Mesendoderm (in vitro differentiated cells): ENCODE results near the gene MYT1.

ENCODE experiments used
- DNase-seq: peaks from one replicate; pipeline ENCODE4 v3.0.0; 2013
- H2AK5ac ChIP-seq: 2 replicates; pipeline ENCODE4 v1.6.1; 2013; ENCODE audit warnings: low read length, inconsistent platforms
- H2BK120ac ChIP-seq: 2 replicates; pipeline ENCODE4 v1.6.1; 2013; ENCODE audit warnings: low read depth, mild to moderate bottlenecking, low read length, moderate library complexity, mixed read lengths
- H2BK15ac ChIP-seq: replicated peaks from 2 replicates; pipeline ENCODE4 v1.6.1; 2013; ENCODE audit warnings: low read depth, mild to moderate bottlenecking, moderate library complexity
- H2BK5ac ChIP-seq: 2 replicates; pipeline ENCODE4 v1.6.1; 2013; ENCODE audit warnings: low read length, inconsistent platforms
- H3K18ac ChIP-seq: 2 replicates; pipeline ENCODE4 v1.6.1; 2013; ENCODE audit warnings: mild to moderate bottlenecking, low read length, mixed read lengths
- H3K23ac ChIP-seq: one replicate; pipeline ENCODE4 v1.6.1; 2013; ENCODE audit warnings: low read length
- H3K27ac ChIP-seq: 2 replicates; pipeline ENCODE4 v1.5.1; 2013; ENCODE audit warnings: low read depth, mild to moderate bottlenecking, inconsistent platforms, low read length, moderate library complexity
- H3K27me3 ChIP-seq: 2 replicates; pipeline ENCODE4 v1.6.1; 2013; ENCODE audit warnings: low read length, control low read depth, mild to moderate bottlenecking, inconsistent platforms; ENCODE audit not compliant: insufficient read depth, poor library complexity
- H3K36me3 ChIP-seq: 2 replicates; pipeline ENCODE4 v1.6.1; 2013; ENCODE audit warnings: low read length, inconsistent platforms; ENCODE audit not compliant: control insufficient read depth, insufficient read depth
- H3K4ac ChIP-seq: one replicate; pipeline ENCODE4 v1.6.1; 2013; ENCODE audit warnings: low read depth, mild to moderate bottlenecking, low read length, moderate library complexity
- H3K4me1 ChIP-seq: 2 replicates; pipeline ENCODE4 v1.6.1; 2013; ENCODE audit warnings: low read depth, low read length, inconsistent platforms; ENCODE audit not compliant: control insufficient read depth
- H3K4me2 ChIP-seq: 2 replicates; pipeline ENCODE4 v1.6.1; 2013; ENCODE audit warnings: low read length
- H3K4me3 ChIP-seq: 2 replicates; pipeline ENCODE4 v1.5.1; 2013; ENCODE audit warnings: mild to moderate bottlenecking, low read length
- H3K56ac ChIP-seq: one replicate; pipeline ENCODE4 v1.6.1; 2013; ENCODE audit warnings: low read length
- H3K79me1 ChIP-seq: 2 replicates; pipeline ENCODE4 v1.6.1; 2013; ENCODE audit warnings: low read length, inconsistent platforms
- H3K79me2 ChIP-seq: 2 replicates; pipeline ENCODE4 v1.6.1; 2013; ENCODE audit warnings: mild to moderate bottlenecking, low read length; ENCODE audit not compliant: control insufficient read depth, insufficient read depth
- H3K9ac ChIP-seq: 2 replicates; pipeline ENCODE4 v1.6.1; 2013; ENCODE audit warnings: low read length, inconsistent platforms
- H4K5ac ChIP-seq: one replicate; pipeline ENCODE4 v1.6.1; 2013; ENCODE audit warnings: low read length
- H4K8ac ChIP-seq: one replicate; pipeline ENCODE4 v1.6.1; 2013; ENCODE audit warnings: low read depth, mild to moderate bottlenecking, control low read depth, low read length, moderate library complexity
- WGBS: extraction: QIAGEN DNeasy Blood & Tissue Kit; methylation state at CpG from one replicate; pipeline ENCODE4 v1.1.7; 2013; ENCODE audit warnings: low lambda C conversion rate, missing lambda C conversion rate; ENCODE audit not compliant: insufficient coverage; ENCODE audit errors: extremely low coverage; 5-methylcytosine and 5-hydroxymethylcytosine counted together

MYT1 gene

DNA sequence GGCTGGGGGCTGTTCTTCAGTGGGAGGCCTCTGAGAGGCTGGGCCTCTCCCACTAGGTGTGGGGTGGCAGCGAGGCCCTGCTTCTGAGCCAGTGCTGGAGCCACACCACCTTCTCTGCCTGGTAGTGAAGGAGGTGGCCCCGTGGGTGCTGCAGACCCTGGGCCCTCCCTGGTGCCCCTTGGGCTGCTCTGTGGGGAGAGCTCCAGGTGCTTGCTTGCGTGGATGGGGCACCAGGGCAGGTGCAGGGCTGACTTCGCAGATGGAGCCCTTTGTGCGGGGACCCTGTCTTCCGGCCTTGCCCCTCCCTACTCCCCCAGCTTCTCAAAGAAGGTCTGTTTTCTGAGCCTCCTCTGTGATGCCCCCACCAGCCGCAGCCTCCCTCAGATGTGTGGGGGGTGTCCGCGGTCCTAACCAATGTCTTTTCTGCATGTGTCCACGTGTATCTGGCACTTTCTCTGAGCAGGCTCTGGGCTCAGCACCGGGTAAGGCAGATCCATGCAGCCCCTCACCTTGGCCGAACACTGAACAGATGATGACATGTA lies 17.2 kb upstream of the MYT1 start:
- Histone ChIP-seq H3K79me2 (no peaks in the 10 kb centered on the region), H3K36me3 (no peaks in the 10 kb centered on the region), H3K27me3 (no peaks in the 10 kb centered on the region), H3K4ac (no peak overlapping the region), H3K18ac (no peak overlapping the region), H3K4me1 (no peaks in the 10 kb centered on the region), H3K23ac (no peak overlapping the region), H4K5ac (no peak overlapping the region), H3K4me2 (no peak overlapping the region), H2BK120ac (no peak overlapping the region), H3K4me3 (no peak overlapping the region), H2BK5ac (no peak overlapping the region), H3K27ac (no peak overlapping the region), H3K9ac (no peak overlapping the region), H3K79me1 (no peaks in the 10 kb centered on the region), H3K56ac (no peak overlapping the region), H4K8ac (no peak overlapping the region), H2BK15ac (no peak overlapping the region), H2AK5ac (no peak overlapping the region)
- no CpG with 5 or more reads among the region's 12 CpGs for WGBS
- DNase-seq, result no peak

DNA sequence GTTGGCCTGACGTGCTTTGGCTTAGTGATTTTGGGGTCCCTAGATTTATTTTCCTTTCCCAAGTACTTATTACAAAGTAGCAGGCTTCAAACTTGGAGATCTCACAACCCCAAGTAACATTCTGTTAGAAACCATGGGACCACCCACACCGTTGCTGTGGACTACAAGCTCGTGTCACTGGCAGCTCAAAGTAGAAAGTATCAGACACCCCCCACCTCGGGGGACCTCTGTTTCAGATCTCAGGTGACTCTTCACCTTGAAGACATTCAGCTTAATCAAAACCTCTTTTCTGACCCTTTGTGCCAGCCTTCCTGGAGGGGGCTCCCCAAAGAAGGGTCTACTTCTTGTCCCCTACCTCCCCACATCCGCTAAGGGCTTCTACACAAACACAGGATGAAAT lies 15.7 kb upstream of the MYT1 start:
- Histone ChIP-seq H2BK15ac (no peak overlapping the region), H3K79me1 (no peaks in the 10 kb centered on the region), H3K4me3 (no peak overlapping the region), H3K56ac (no peak overlapping the region), H3K23ac (no peak overlapping the region), H3K27ac (no peak overlapping the region), H3K4me1 (no peaks in the 10 kb centered on the region), H3K9ac (no peak overlapping the region), H2BK5ac (no peak overlapping the region), H4K8ac (no peak overlapping the region), H3K79me2 (no peaks in the 10 kb centered on the region), H4K5ac (no peak overlapping the region), H3K18ac (no peak overlapping the region), H2AK5ac (no peak overlapping the region), H3K27me3 (no peaks in the 10 kb centered on the region), H2BK120ac (no peak overlapping the region), H3K4me2 (no peak overlapping the region), H3K4ac (no peak overlapping the region), H3K36me3 (no peaks in the 10 kb centered on the region)
- WGBS, result no CpG with 5 or more reads among the region's 5 CpGs
- no peak for DNase-seq

DNA sequence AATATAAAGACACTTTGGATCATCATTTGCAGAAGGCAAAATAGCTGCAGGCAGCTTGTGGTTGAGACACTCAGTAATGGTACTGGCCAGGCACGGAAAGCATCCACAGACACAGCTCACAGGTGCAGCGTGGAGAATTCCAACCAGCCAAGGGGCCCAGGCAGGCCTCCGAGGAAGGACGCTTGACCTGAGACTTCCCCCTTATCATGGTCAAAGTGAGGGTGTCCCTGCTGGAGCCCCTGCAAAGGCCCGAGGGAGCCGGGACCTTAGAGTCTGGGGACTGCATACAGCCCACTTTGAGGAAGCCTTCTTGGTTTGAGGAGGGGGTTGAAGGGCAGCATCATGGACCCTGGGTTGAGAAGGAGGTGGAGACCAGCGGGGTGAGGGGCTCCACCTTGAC lies 15.1 kb upstream of the MYT1 start:
- H3K56ac ChIP-seq, result no peak overlapping the region
- H3K4ac ChIP-seq, result no peak overlapping the region
- no peak overlapping the region for H4K8ac ChIP-seq
- no peak overlapping the region for H2BK5ac ChIP-seq
- H3K4me1 ChIP-seq, result no peaks in the 10 kb centered on the region
- H3K9ac ChIP-seq, result no peak overlapping the region
- no peaks in the 10 kb centered on the region for H3K79me2 ChIP-seq
- no peak overlapping the region for H4K5ac ChIP-seq
- no peak overlapping the region for H3K27ac ChIP-seq
- H2BK120ac ChIP-seq, result no peak overlapping the region
- DNase-seq, result no peak
- no peaks in the 10 kb centered on the region for H3K79me1 ChIP-seq
- no peak overlapping the region for H2AK5ac ChIP-seq
- WGBS, result no CpG with 5 or more reads among the region's 7 CpGs
- no peak overlapping the region for H2BK15ac ChIP-seq
- H3K27me3 ChIP-seq, result no peaks in the 10 kb centered on the region
- H3K4me2 ChIP-seq, result no peak overlapping the region
- no peak overlapping the region for H3K18ac ChIP-seq
- H3K23ac ChIP-seq, result no peak overlapping the region
- H3K4me3 ChIP-seq, result no peak overlapping the region
- H3K36me3 ChIP-seq, result no peaks in the 10 kb centered on the region

DNA sequence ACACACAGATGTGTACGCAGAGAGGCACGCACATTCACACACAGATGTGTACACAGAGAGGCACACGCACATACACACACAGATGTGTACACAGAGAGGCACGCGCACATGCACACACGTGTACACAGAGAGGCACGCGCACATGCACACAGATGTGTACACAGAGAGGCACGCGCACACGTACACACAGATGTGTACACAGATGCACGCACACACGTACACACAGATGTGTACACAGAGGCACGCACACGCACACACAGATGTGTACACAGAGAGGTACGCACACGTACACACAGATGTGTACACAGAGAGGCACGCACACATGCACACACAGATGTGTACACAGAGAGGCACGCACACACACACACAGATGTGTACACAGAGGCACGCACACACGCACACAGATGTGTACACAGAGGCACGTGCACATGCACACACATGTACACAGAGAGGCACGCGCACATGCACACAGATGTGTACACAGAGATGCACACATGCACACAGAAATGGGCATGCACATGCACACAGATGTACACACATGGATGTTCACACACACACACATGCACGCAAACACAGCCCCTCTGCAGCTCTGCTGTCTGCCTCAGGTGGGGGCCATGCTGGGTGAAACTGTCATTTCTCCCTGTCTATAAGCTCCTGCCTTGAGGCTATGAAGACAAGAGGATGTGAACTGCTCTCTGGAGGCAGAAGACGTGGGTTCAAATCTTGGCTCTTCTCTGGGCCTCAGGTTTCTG lies 14.3 kb upstream of the MYT1 start:
- no peaks in the 10 kb centered on the region for H3K36me3 ChIP-seq

DNA sequence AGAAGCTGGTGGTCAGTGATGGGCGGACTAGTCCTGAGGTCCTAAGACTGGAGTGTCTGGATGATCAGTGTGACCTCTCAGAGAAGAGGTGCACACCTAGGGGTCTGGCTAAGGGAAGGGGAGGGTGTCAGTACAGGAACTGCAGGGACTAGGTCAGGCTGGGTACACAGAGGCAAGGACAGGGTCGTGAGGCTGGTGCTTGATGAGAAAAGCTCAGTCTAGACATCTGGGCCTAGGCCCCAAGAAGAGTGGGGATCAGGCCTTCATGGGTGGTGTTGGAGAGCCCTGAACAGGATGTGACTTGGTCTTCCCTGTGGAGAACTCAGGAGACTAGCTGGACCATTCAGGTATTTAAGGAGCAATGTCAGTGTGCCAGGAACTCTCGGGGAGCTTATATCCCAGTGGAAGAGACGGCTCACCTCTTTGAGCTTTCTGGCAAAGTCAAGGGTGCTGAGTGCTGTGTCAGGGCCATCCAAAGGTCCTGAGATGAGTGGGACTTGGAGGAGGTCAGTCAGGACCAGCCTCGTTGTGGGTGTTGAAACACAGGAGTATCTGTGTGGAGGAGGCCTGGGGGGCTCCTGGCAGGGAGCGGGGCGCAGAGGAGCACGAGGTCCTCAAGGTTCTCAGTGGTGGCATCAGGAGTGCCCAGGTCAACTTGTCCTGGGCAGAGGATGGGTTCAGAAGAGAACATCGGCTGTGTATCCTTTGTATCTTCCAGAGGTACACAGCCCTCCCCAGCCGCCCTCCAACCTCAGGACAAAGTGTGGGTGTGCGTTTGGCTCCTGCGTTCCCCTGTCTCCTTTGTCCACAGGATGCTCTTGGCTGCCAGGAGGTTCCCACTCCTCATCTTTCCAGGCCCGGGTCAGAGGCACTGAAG lies 13.3 kb upstream of the MYT1 start:
- Histone ChIP-seq H3K36me3 (no peaks in the 10 kb centered on the region), H3K4me3 (no peak overlapping the region), H3K23ac (no peak overlapping the region), H3K56ac (no peak overlapping the region), H3K4me2 (no peak overlapping the region), H3K18ac (no peak overlapping the region), H3K4me1 (no peaks in the 10 kb centered on the region), H3K9ac (no peak overlapping the region), H3K79me1 (no peaks in the 10 kb centered on the region), H2BK120ac (no peak overlapping the region), H2BK5ac (no peak overlapping the region), H3K27me3 (no peaks in the 10 kb centered on the region), H2BK15ac (no peak overlapping the region), H4K5ac (no peak overlapping the region), H2AK5ac (no peak overlapping the region), H3K27ac (no peak overlapping the region), H3K79me2 (no peaks in the 10 kb centered on the region), H4K8ac (no peak overlapping the region), H3K4ac (no peak overlapping the region)
- WGBS, result no CpG with 5 or more reads among the region's 13 CpGs
- no peak for DNase-seq

More for the DNA sequence above, 14.3 kb upstream of the MYT1 start:
- H3K4me2 ChIP-seq, result no peak overlapping the region
- no peak for DNase-seq
- no peak overlapping the region for H2BK5ac ChIP-seq
- H3K56ac ChIP-seq, result no peak overlapping the region
- no peaks in the 10 kb centered on the region for H3K79me2 ChIP-seq
- H4K5ac ChIP-seq, result no peak overlapping the region
- no peak overlapping the region for H3K18ac ChIP-seq
- H3K27me3 ChIP-seq, result no peaks in the 10 kb centered on the region
- no peaks in the 10 kb centered on the region for H3K4me1 ChIP-seq
- no peak overlapping the region for H3K4me3 ChIP-seq
- H2BK120ac ChIP-seq, result no peak overlapping the region
- no peak overlapping the region for H2AK5ac ChIP-seq
- no peak overlapping the region for H3K9ac ChIP-seq
- H2BK15ac ChIP-seq, result no peak overlapping the region
- H3K4ac ChIP-seq, result no peak overlapping the region
- H4K8ac ChIP-seq, result no peak overlapping the region
- H3K23ac ChIP-seq, result no peak overlapping the region
- no peaks in the 10 kb centered on the region for H3K79me1 ChIP-seq
- H3K27ac ChIP-seq, result no peak overlapping the region
- WGBS, result no CpG with 5 or more reads among the region's 26 CpGs
